RKO (cell line): ENCODE results near the gene ATP2B2.

Experiments
- DNase-seq: peaks from one replicate; pipeline ENCODE4 v3.0.0-alpha.2; 2016; ENCODE audit warnings: low spot score

The ATP2B2 gene

DNA sequence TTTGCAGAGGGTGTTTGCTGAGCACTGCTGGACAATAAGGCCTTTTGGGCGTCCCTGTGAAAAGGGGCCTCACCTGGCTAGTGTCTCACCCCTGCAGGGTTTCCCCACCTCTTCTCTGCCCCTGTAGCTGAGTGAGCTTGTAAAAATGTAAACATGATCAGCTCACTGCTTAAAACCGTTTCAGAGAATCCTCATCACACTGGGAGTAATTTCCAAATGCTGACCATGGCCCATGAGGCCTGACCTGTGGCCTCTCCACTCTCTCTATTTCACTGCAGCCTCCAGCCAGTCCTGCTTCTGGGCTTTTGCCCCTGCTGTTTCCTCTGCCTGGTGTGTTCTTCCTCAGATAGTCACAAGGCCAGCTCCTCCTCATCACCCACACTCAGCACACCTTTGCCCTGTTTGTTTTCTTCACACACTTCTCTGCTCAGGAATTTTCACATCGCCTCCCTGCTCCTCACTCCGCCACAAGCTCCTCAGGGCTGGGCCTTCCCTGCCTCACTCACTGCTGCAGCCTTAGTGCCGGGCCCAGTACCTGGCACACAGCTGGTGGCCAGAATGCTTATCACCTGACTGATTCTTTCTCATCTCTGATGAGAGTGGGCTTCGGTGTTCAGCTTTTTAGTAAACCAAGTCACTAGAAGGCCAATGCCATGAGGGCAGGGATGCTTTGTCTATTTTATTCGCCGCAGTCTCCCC, 105.2 kb downstream of the ATP2B2 start:
- DNase-seq: no peak

DNA sequence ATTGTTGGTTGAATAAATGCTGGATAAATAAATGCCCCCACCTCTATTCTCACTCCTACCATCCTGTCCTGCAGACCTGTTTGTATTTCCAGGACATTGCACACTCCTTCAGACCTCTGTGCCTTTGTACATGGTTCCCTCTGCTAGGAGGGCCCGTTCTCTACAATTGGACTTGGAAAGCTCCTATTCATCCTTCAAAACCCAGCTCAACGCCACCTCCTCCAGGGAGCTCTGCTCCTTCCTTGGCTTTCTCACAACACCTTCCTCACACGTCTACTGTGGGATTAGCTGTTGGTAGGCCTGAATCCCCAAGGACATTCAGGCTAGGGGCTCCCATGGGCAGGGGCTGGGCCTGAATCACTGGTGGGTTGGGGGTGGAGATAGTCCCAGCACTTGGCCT, 105.8 kb downstream of the ATP2B2 start:
- DNase-seq: no peak

DNA sequence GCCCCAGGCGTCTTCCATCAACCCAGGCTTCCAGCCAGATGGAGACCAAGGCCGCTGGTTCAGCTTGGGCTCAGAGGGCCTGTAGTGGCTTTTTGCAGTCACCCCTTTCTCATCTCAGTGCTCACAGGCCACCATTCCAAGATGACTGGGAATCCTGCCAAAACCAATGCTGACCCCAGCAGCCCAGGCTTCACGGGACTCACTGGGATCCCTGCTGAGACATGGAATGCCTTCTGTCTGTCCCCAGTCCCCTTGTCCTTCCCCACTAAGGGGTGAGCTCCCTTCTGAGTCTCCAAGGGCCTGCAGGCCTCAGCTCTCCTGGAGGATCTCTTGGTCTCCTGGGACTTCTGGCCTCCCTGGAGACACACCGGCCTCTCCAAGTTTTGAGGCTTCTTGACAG, 107.0 kb downstream of the ATP2B2 start:
- DNase-seq: no peak

DNA sequence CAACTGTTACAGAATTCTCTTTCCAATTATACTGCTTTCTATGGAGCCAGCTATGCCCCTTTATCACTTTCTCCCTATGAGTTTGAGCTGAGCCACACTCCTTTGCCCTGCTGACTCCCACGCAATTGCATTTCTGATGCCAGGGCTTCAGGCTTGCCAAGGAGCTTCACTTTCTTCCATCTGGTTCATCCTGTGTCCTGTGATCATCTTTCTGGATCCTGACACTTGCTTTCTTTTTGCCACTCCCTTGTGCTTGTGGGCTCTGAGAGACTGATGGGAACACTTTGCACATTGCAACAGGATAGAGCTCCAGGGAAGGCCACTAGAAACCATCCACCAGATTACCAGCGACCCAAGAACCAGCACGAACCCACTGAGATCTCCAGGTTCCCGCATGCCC, 107.5 kb downstream of the ATP2B2 start:
- no peak for DNase-seq

DNA sequence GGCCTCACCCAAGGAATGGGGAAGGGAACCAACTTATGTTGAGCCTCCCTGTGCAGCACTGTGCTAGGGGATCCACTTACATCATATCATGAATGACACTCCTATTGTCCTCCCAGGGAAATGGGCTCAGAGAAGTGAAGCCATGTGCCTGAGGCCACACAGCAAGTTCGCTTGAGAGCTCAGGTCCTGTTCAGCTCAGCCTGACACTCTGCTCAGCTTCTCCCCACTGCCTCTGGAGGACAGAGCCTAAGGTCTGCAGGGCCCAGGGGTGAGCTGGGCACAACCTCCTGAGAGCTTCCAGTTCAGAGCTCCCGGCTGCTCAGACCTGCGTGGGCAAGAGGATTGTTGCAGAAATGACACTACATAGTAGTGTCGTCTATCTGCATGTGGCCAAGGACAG, 108.5 kb downstream of the ATP2B2 start:
- DNase-seq: no peak

DNA sequence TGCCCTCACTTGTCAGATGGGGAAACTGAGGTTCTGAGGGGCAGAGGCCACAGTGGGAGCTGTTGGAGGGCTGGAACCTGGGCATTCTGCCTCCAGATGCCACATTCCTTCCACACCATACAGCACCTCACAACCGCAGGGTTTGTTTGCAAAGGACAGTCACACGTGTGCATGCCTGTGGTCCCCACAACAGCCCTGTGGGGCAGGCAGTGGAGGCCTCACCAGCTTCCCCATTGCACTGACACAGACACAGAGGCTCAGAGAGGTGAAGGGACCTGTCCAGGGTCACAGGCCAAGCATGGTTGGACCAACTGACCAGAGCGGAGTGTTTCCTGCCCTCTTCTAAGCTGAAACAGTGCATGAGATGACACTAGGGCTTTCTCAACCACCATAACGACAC, 109.3 kb downstream of the ATP2B2 start:
- no peak for DNase-seq

DNA sequence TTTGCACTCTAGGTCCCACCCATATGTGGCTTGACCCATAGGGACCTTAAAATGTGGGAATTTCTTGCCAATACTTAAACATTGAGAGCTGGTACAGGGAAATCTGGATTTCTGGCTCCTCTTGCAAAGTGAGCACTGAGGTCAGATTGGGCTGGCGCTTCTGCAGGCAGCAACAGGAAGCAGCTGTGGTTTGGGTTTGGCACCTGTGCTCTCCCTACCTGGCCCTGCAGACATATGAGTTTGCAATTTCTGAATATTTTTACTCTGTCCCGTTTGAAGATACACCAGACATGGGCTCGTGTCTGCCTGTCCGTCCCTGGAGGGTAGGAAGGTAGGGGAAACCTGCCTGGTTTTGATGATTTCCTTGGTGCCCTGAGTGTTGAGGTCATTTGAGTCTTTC, 109.7 kb downstream of the ATP2B2 start:
- no peak for DNase-seq

DNA sequence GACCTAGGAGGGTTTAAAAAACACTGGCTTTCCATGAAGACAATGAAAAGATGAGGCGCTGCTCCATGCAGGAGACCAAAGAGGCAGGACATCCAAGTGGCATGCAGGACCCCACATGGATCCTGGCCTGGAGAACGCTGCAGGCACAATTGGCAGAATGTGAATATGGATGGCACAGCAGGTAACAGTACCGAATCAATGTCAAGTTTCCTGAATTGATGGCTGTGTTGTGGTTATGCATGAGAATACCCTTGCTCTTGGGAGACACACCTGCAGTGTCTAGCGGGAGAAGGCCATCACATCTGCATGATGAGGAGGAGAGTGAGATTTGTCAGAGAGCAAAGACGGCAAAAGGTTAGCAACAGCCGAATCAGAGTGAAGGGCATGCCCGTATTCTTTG, 110.2 kb downstream of the ATP2B2 start:
- DNase-seq: no peak

DNA sequence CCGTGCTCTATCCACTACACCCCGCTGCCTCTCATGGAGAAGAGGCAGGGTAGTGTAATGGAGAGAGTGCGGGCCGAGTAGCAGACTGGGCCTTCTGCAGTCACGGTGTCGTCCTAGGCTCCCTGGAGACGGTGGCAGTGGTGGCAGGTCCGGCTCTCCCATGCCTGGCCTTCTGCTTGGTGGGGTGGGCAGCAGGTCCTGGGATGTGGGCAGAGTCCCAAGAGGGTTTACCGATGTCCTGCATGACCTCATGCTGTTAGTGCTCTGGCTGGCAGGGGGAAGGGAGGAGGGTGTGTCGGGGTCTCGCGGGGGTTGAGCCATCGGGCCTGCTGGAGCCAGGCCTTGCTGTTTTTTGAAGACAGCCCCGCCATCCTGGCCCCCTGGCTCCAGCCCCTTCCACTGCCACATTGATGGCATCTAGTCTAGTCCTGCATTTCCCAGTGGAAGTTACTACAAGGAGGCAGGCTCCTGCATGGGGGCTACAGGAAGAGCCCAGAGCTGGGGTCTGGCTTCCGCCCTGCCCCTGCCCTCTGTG, 110.8 kb downstream of the ATP2B2 start:
- DNase-seq: no peak

DNA sequence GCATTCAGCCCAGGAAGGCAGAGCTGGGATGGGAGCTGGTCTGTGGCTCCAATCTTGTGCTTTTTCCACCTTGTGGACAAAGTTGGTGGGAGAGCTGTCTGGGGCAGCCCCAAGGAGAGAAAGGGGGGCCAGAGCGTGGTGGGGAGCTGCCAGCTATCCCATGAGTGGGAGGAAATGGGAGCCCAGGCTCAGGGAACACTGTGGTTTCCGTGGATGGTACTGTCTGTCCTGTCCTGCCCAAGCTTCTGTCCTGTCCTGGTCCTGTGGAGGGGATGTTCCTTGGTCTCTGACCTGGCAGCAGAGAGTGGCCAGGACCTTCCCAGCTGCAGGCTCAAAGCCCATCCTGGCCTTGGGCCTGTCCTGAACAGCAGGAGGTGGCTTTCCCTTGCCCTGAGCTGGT, 111.9 kb downstream of the ATP2B2 start:
- no peak for DNase-seq

DNA sequence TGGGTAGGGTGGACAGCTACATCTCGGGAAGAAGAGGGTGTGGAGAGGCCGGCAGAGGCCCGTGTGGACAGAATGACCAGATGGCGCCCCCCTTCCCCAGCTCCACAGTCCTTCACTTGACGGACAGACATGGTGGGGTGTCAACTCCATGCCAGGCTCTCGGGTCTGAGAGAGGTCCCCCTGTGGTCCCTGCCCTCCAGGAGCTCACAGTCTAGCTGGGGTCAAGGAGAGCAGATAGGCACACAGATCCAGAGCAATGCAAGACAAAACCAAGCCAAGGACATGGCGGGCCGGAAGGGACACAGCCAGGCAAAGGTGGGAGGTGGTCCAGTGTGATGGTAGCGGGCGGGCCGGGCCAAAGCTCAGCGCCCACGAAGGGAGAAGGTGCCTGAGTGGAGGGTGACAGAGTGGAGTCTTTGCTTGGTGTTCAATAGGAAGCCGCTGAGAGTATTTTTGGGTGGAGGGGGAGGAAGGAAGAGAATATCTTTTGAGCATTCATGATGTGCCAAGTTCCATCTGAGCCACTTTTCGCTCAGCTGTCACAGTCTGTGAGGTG, 112.4 kb downstream of the ATP2B2 start:
- DNase-seq: no peak

DNA sequence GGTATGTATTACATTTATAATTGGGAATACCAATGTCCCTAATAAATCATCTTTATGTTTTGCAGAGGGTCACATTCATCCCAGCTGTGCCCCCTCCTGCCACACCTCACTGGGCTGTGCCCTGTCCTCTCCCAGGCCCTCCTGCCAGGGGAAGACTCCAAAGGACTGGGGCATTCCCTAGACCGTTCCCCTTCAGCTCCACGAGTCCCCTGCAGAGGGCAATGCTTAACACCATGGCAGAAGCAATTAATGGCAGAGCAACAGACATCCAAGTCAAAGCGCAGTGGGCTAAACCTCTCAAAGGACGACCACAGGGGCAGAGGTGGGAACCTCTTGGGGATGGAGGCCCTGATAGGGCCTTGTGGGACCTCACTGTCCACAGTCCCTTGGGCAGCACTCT, 113.1 kb downstream of the ATP2B2 start:
- DNase-seq: no peak

DNA sequence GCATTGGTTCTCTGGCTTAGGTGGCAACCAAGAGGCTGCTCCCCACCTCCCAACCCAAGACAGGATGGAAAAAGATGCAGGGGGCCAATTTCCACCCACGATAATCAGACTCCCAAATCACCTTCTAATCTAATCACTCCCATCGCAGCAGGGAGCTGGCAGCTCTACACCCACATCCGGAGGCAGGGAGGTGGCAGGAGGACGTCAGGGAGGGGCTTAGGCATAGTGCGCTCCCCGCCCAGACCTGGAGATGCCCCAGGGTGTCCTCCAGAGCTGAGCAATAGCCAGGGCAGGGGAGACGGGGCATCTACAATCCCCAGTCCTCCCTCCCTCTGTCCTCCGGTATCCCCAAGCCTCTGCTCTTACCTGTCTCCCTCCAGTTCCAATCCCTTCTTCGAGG, 114.0 kb downstream of the ATP2B2 start:
- DNase-seq: no peak

DNA sequence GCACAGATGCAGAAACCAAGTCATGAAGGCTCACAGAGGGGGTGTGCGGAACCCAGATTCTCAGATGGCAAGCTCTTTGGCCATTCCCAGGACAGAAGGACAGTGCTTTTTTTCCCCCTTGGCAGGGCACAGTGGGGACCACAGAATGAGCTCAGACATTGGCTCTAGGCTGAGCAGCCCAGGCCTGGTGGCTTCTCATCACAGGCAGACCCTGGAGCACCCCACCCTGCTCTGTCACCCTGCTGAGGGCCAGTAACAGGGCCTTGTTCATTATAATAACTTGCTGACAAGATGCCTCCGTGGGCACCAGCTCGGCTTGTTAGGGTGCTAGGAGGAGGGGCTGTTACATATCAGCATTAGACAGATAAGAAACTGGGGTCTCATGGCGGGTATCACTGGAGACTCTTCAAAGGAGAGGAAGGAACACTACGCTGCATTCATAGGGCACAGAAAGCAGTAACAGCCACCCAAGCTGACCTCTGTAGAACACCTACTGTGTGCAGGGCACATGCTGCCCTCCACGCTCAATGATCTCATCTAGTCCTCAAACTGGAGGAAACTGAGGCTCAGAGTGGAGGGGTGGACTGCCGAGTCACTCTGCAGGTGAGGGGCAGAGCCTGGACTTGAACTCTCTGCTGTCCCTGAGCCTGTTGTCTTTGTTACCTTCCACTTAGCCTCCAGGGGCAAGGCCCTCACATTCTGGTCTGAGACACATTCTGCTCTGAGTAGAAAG, 114.6 kb downstream of the ATP2B2 start:
- DNase-seq: no peak

DNA sequence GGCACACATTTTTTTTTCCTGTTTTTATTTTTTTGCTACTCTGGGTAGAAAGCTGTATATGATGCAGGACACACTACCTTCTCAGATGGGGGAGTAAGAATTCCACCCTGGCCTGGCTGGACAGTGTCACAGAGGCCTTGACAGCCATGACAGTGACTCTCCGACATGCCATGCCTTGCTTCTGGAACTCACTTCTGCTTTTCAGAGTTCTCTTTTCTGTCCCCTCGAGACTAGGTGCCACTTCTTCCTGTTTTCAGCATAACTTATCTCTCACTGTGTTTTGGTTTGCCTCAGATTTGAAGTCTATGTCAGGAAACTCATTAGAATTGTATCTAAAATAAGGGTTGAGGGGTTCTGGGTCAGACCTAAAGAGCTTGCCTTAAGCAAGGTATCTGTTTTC, 115.4 kb downstream of the ATP2B2 start:
- no peak for DNase-seq

DNA sequence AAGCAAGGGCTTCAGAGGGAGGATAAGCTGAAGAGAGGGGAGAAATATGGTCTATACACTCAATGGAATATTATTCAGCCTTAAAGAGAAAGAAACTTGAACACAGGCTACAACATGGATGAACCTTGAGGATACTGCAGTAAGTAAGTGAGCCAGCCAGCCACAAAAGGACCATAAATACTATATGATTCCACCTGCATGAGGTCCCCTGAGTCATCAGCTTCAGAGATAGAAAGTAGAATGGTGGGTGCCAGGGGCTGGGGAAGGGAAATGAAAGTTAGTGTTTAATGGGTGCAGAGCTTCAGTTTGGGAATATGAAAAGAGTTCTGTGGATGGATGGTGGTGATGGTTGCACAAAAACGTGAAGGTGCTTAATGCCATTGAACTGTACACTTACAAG, 116.0 kb downstream of the ATP2B2 start:
- no peak for DNase-seq

DNA sequence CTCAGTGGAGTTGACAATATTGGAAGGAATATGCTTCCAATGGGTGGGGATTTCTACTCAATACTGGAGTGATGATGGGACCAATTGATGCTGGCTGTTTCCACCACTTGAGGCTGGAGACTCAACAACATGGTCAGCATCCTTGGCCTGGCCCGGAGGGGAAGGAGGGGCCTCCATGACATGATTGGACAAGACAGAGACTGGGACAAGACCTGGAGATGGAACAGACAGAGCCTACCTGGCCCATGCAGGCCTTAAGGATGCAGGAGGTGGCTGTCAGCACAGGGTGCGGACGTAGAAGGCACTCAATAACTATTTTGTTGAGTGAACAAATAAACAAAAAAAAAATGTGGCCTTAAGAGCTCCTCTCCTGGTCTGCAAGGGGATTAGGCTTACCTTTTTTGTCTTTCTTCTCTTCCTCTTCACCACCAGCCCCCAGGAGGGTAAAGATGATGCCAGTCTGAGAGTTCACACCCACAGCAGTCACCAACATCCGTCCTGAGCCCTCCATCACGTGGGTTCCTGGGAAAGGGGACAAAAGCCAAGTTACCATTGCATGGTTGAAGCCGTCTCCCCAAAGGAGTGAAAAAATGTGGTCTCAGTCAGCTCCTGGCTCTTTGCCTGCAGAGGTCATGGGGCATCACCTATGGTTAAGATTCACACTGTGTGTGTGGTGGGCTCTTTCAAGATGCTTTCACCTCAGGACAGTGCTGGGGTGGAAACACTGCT, 117.3 kb downstream of the ATP2B2 start:
- no peak for DNase-seq

DNA sequence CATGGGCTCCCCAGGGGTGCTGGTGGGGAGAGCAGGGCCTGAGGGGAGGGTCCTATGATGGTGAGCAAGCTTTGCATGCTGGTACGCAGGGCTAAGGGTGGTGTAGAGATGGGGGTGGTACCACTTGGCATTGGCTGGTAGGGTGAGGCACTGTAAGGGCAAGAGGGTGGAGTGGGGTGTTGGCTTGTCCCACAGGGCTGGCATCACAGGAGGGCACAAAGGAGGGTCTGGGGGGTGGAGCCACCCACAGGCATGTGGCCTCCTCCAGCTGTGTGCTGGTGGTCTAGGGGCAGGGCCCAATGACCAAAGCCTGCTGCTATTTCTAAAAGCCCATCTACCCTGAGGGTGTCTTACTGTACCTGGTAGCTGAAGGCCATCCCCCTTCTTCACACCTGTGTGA, 119.3 kb downstream of the ATP2B2 start:
- no peak for DNase-seq

DNA sequence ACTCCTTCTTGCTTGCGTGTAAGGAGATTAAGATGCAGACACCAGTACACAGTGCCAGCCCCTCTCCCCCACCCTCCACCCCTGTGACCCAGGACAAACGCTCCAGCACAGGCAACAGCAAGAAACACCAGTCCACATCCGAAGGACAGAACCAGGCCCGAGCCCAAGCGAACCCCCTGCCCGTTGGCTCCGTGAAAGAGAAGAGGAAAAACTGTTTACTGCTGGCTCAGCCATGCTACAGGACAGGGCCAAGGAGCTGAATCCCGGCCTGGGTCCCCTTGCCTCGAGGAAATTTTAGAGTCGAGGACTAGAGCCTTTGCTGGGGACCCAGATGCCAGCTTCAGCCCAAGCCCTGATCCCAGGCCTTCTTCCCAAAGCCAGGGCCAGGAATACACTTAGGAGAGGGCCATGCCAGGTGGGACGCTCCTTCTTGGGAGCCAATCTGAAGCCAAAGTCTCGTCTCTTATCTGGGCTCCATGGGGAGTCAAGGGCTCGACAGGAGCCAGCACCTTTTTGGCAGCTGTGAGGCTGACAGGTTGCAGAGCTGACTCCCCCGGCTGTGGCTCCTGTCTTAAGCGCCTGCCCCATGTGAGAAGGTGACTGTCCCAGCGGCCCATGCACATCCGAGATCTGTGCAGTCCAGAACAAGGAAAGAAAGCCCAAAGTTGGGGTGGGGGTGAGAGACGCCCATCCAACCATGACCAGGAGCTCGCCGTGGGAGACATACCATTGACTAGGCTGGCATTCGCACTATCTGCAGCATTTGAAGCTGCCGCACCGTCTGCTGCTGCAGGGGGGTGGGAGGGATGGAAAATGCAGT, 120.6 kb downstream of the ATP2B2 start:
- DNase-seq: no peak

DNA sequence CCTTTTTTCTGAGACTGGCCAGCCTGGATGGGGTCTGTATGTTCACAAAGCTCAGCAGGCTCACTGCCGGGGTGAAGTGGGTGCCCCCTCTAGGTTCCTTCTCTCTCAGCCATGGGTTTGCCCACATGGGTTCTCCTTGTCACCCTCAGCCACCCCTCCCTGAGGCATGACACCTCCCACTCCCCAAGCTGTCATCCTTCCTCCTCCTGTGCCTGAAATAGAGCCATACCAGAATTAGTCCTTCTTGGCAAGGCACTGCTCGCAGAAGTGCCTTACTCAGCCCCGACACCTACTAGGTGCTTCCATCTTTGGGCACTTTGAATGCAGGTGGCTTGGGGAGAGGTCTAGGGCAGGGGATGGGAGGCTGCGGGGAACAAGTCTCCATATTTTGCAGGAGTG, 121.5 kb downstream of the ATP2B2 start:
- DNase-seq: no peak

DNA sequence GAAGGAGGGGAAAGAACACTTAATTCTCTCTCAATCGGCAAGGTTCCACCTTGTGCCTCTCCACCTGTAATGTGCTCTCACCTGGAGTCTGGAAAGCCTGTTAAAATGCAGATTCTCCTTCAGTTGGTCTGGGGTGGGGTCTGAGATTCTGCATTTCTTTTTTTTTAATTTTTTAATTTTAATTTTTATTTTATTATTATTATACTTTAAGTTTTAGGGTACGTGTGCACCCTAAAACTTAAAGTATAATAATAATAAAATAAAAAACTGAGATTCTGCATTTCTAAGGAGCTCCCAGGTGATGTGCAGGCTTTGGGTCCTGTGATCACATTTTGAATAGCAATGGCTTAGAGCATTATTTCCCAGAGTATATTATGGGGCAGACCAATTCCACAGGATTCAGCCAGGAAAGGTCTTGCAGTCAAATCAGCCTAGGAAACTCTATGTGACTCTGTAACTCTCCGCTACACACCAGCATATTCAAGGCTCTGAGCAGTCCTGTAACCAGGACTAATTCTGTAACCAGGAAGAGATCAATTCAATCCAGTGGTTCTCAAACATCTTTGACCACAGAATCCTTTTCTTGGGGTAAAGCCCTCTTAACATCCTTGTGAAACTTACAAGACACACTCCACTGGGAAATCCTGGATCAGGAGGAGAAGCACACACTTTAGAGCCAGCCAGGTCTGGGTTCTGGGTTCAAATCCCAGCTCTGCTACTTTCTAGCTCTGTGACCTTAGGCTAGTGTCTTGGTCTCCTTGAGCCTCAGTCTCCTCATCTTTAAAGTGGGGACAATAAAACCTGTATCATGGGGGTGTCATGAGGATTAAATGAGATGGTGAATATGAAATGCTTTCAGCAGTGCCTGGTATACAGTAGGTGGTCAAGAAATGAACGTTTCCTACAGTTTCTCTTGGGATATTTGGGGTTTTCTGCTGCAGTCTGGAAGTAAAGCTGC, 122.2 kb downstream of the ATP2B2 start:
- no peak for DNase-seq
